ENCODE data around the gene GFI1B. TPM values are rescaled to one million over a fixed set of nuclear protein-coding genes. Genes with fewer than 3 reads are reported as not detected.
A peak's percentile ranks its signal among the peaks of the same experiment; 100 is the strongest.

The GFI1B gene
- total and polyA plus RNA-seq, 10 of the 15 experiments (the other 5 are each of a cell fraction or from before 2014, with no cell fraction given): 0.04 to 0.11 (median 0.05) TPM; not detected in 7

DNA sequence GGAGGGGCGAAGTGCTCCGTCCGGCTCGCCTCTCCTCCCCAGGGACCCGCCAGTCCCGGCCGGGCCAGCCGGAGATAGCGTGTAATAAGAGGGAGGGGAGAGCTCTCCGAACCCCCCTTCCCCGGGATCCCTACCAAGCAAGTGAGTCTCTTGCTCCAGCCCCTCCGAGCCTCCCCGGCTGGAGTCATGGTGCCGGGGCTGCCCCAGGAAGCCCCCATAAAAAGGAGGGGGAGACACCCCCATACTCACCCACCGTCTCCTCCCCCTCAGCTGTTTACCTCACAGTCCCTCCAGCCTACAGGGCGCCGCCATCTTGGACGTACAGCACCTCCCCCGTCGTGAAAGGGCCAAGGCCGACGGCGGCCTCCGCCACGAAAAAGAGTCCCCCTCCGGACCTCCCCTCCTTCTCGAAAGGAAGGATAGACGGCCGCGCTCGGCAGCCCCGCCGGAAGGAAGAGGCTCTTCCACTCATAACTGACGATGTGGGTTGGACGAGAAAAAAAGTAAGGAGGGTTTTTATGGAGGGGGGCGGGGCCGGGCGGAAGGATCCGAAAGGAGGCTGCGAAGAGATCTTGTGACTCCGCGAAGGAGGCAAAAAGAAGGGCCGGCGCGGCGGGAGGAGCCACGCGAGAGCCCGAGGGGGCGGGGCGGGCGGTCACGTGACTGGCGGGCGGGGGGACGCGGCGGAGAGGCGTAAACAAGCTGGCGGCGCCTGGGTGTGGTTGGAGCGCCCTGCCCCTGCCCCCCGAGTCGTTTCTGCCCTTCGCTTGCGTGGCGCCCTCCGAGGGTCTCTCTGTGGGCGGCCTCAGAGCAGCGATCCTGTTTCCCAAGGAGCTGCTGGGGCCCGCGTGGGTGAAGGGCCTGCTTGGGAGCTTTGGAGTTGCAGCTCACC lies 34.0 kb upstream of the GFI1B start, which contains the start of gene TSC1 (continued):
- TF ChIP-seq FOXM1 (IDR thresholded peaks at IDR 0.05; ENCODE audit: low read depth, low read length) (no peak), ATF7 (IDR thresholded peaks at IDR 0.05; ENCODE audit: low read depth) (peak; percentile 86), SIX5 (IDR thresholded peaks at IDR 0.05; ENCODE audit: low read depth, low read length, severe bottlenecking) (no peak), BHLHE40 (IDR thresholded peaks at IDR 0.05; ENCODE audit: borderline replicate concordance in 1 of 2, low read depth in 2 of 2, low read length in 1 of 2) (peak; percentile 61 to 88; a peak in 3 of 4 replicates), SMC3 (IDR thresholded peaks at IDR 0.05; ENCODE audit: borderline replicate concordance, low read length) (no peak), POLR2A (IDR thresholded peaks at IDR 0.05; ENCODE audit: low read depth, low read length) (peak; percentile 89), CEBPZ (IDR thresholded peaks at IDR 0.05; ENCODE audit: low read depth, low read length) (no peak), NFXL1 (IDR thresholded peaks at IDR 0.05; ENCODE audit: borderline replicate concordance) (no peak), TCF12 (IDR thresholded peaks at IDR 0.05; ENCODE audit: low read depth, low read length) (peak; percentile 51; the same call in 1 of the 2 replicates), SREBF2 (IDR thresholded peaks at IDR 0.05; ENCODE audit: low read length) (no peak), BMI1 (IDR thresholded peaks at IDR 0.05; ENCODE audit: borderline replicate concordance) (no peak), ZBED1 (IDR thresholded peaks at IDR 0.05; ENCODE audit: borderline replicate concordance) (no peak), SUZ12 (IDR thresholded peaks at IDR 0.05; ENCODE audit: unreplicated experiment) (no peak), RBBP5 (conservative IDR thresholded peaks at IDR 0.05) (no peak), NFIC (IDR thresholded peaks at IDR 0.05; ENCODE audit: low read depth, low read length) (no peak; the same call in 1 of the 2 replicates), CHD4 (IDR thresholded peaks at IDR 0.05) (no peak), RFX5 (IDR thresholded peaks at IDR 0.05; ENCODE audit: low read depth, low read length) (no peak), BRCA1 (IDR thresholded peaks at IDR 0.05; ENCODE audit: low read depth, low read length) (peak; percentile 38; the same call in 1 of the 2 replicates), CBX5 (IDR thresholded peaks at IDR 0.05; ENCODE audit: low read depth) (peak; percentile 45; the same call in 1 of the 2 replicates), IKZF2 (IDR thresholded peaks at IDR 0.05) (peak; percentile 56 to 67; a peak in 2 of 4 replicates), TCF3 (IDR thresholded peaks at IDR 0.05; ENCODE audit: borderline replicate concordance, insufficient read depth, low read depth, low read length) (no peak), SREBF1 (IDR thresholded peaks at IDR 0.05; ENCODE audit: low read length) (no peak), MAX (IDR thresholded peaks at IDR 0.05; ENCODE audit: low read depth, low read length) (peak; percentile 71; the same call in 1 of the 2 replicates), YBX1 (IDR thresholded peaks at IDR 0.05) (no peak), MEF2B (IDR thresholded peaks at IDR 0.05; ENCODE audit: partially characterized antibody, poor library complexity, severe bottlenecking) (peak; percentile 82), SMARCA5 (IDR thresholded peaks at IDR 0.05) (peak; percentile 24; the same call in 1 of the 2 replicates), CREB1 (IDR thresholded peaks at IDR 0.05; ENCODE audit: low read depth) (peak; percentile 90), YY1 (IDR thresholded peaks at IDR 0.05; ENCODE audit: low read depth, low read length) (peak; percentile 99)
- TF ChIP-seq, protein P1, sequence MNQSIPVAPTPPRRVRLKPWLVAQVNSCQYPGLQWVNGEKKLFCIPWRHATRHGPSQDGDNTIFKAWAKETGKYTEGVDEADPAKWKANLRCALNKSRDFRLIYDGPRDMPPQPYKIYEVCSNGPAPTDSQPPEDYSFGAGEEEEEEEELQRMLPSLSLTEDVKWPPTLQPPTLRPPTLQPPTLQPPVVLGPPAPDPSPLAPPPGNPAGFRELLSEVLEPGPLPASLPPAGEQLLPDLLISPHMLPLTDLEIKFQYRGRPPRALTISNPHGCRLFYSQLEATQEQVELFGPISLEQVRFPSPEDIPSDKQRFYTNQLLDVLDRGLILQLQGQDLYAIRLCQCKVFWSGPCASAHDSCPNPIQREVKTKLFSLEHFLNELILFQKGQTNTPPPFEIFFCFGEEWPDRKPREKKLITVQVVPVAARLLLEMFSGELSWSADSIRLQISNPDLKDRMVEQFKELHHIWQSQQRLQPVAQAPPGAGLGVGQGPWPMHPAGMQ (IDR thresholded peaks at IDR 0.05; ENCODE audit: borderline replicate concordance): no peak

All from GM12878 (cell line).